ENCODE data around the gene HSD17B11. TPM values are rescaled to one million over a fixed set of nuclear protein-coding genes. Genes with fewer than 3 reads are reported as not detected.
A peak's percentile ranks its signal among the peaks of the same experiment; 100 is the strongest.
"Not testable (repeated sequence)": the region's sequence is repeated elsewhere in the genome, so short reads cannot be mapped to it uniquely, and the experiment has no call there.

HSD17B11 gene, protein sequence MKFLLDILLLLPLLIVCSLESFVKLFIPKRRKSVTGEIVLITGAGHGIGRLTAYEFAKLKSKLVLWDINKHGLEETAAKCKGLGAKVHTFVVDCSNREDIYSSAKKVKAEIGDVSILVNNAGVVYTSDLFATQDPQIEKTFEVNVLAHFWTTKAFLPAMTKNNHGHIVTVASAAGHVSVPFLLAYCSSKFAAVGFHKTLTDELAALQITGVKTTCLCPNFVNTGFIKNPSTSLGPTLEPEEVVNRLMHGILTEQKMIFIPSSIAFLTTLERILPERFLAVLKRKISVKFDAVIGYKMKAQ
- 6.8 and 13.5 TPM in 2 replicates for total RNA-seq (2014; rRNA removed; shearing (Covaris generic))

DNA sequence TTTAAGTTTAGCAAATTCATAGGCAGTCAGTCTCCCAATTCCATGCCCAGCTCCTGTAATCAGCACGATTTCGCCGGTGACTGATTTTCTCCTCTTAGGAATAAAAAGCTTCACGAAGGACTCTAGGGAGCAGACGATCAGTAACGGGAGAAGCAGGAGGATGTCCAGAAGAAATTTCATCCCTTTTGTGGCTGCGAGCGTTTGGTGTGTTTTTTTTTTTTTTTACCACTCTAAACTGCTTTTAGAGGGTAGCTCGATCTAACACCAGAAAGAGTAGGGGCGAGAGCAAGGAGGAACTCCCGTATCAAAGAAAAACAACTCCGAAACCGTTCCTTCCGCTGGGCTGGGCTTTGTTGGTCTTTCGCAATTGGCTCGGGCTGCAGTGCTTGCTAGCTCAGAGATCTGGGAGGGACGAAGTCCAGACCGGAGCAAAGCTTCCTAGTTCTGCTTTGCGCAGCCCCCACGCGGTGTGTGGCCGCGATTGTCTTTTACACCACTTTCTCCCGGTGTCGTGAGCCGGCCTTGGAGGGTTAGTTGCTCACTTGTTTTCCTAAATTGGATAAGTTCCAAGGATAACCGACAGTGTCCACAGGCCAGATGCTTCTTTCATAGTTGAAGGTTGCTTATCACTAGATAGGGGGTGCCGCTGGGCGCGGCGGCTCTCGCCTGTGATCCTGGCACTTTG lies at the start of gene HSD17B11:
TSS of gene HSD17B11 (minus strand) at position 298 of the 685 bp plus-strand sequence. CDS start at position 180, 118 bp downstream.
- peak; percentile 83 for DNase-seq (ENCODE audit: low read depth)

- no peak for DNase-seq (ENCODE audit: low read depth)
Observed at GRCh38 chr4:87433342-87433741, 42.4 kb upstream of the HSD17B11 start.

- DNase-seq (ENCODE audit: low read depth) = no peak
Observed at GRCh38 chr4:87430038-87430437, 39.0 kb upstream of the HSD17B11 start.

GRCh38 chr4:87428979-87429378 lies 38.0 kb upstream of the HSD17B11 start:
- no peak for DNase-seq (ENCODE audit: low read depth)

GRCh38 chr4:87427518-87427868 lies 36.5 kb upstream of the HSD17B11 start:
- DNase-seq (ENCODE audit: low read depth) = no peak

GRCh38 chr4:87426865-87427517 lies 36.0 kb upstream of the HSD17B11 start:
- no peak for DNase-seq (ENCODE audit: low read depth)

- DNase-seq (ENCODE audit: low read depth) = no peak
Observed at GRCh38 chr4:87425711-87426110, 34.7 kb upstream of the HSD17B11 start.

DNA sequence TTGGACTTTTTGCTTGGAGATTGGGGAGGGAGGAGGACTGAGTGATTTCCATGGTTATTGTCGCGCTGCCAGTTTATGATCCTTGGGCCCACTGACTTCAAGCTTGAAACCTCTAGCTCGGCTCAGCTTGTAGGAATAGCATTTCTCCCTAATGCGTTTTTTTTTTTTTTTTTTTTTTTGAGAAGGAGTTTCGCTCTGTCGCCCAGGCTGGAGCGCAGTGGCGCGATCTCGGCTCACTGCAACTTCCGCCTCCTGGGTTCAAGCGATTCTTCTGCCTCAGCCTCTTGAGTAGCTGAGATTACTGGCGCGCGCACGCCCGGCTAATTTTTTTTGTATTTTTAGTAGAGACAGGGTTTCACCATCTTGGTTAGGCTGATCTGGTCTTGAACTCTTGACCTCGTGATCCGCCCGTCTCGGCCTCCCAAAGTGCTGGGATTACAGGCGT lies 33.1 kb upstream of the HSD17B11 start:
- DNase-seq (ENCODE audit: low read depth) = not testable (repeated sequence)

GRCh38 chr4:87423317-87424098 lies 32.5 kb upstream of the HSD17B11 start:
- no peak for DNase-seq (ENCODE audit: low read depth)

GRCh38 chr4:87422104-87423052 lies 31.4 kb upstream of the HSD17B11 start, which contains the start of gene NUDT9:
Gene NUDT9 (plus strand): TSS chr4:87422573. CDS start chr4:87422906, 333 bp downstream.
- peak; percentile 90 for DNase-seq (ENCODE audit: low read depth)

- DNase-seq (ENCODE audit: low read depth) = no peak
Observed at GRCh38 chr4:87420276-87420830, 29.4 kb upstream of the HSD17B11 start.

DNA sequence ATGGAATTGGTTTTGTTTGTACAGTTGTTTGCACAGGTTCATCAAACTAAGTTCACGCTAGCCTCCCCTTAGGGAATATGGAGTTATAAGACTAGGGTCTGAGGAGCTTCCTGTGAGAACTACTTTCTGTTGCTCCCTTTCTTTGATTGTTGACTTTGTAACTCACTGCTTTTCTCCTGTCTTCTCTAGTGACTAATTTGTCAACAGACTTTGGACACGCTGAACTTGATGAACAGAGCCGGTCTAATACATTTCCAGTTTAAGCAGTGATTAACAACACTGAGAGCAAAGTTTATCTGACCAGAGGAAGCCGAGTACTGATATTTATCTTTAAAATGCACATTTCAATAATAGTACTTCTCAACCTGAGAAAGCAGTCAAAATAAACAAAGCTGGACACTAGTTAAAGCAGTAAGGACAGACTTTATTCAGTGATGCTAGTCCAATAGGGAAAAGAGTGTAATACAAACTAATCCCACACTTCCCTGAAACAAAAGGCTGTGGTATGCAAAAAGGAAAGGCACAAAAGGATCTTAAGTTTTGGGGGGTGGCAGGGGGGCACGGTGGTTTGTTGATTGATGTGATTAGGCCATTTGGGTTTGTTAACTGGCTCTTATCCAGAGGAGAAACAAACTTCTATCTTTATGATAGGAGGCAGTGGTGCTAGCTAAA lies 28.7 kb upstream of the HSD17B11 start:
- no peak for DNase-seq (ENCODE audit: low read depth)

- not testable (repeated sequence) for DNase-seq (ENCODE audit: low read depth)
Observed at GRCh38 chr4:87418410-87418809, 27.4 kb upstream of the HSD17B11 start.

GRCh38 chr4:87416965-87417364 lies 26.0 kb upstream of the HSD17B11 start:
- DNase-seq (ENCODE audit: low read depth) = no peak

DNA sequence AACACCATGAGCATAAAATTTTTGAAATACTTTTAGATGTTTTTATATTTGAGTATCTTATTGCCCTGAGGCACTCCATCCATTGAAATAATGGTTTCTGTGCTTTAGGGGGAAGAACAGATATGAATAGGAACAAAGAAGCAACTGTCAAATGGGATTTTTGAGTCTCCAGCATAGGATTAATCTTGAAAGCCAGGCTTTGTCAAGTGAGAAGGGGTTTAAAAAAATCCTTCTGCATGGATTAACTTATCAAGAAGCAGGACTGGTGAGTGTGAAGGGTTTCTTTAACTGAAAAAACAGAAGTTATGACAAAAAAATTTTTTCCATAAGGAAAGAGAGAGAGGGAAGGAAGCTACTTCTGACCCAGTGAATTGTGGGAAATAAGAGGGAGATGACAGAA lies 23.8 kb upstream of the HSD17B11 start:
- no peak for DNase-seq (ENCODE audit: low read depth)

DNA sequence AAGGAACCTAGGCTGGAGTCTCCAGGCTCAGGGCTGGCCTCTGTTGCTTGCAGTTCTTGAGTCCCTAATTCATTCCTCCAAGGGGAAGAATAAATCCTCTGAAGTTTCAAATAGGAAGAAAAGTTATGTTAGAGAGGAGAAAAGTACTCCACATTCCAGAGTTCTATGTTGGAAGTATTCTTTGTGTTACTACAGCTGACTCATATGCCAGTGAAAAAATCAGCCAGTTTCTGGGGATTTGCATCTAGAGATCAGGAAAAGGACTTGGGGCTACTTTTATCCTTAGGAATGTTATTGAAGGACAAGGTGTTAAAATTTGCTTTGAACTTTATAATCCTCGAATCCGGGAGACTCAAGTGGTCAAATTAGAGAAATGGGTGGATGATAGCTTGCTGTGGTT lies 19.7 kb upstream of the HSD17B11 start:
- no peak for DNase-seq (ENCODE audit: low read depth)

DNA sequence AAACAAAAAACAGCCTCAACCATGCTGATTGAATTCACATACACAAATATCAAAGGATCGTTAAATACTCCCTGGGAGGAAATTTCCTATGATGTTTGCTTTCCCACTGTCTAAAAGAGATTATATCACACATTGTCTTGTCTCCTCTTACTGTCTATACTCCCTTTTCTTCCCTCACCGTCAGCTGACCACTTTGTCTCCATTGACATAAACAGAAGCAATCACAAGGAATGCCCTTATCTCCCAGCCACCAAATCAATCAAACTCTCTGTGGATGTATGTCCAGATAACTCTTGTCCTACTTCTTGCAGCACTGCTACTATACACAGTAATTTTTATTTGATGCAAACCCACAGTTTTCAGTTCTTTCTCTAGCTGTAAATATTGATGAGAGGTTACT lies 19.2 kb upstream of the HSD17B11 start:
- DNase-seq (ENCODE audit: low read depth) = no peak

DNA sequence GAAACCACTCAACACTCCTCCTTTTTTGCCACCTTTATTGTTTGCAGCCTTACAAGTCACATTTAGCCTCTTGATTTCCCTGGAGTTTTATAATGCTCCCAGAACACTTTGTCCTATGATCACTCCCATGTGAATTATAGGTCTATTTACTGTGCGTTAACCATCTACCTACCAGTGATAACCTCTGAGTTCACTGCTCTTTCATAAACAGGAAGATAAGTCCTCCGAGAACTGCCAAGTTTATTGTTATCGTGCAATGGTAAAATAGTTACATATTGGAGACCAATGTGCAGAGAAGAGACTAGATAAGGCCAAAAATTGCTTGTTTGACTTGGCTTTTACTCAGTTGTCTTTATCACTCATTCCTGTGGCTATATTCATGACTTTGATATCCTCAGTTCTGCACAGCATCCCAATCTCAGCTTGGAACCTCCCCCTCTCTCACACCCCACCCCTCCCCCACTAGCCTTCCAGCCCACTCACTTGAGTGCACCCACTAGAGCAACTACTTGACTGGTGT lies 18.5 kb upstream of the HSD17B11 start:
- DNase-seq (ENCODE audit: low read depth) = no peak

GRCh38 chr4:87406902-87407301 lies 15.9 kb upstream of the HSD17B11 start:
- DNase-seq (ENCODE audit: low read depth) = not testable (repeated sequence)

DNA sequence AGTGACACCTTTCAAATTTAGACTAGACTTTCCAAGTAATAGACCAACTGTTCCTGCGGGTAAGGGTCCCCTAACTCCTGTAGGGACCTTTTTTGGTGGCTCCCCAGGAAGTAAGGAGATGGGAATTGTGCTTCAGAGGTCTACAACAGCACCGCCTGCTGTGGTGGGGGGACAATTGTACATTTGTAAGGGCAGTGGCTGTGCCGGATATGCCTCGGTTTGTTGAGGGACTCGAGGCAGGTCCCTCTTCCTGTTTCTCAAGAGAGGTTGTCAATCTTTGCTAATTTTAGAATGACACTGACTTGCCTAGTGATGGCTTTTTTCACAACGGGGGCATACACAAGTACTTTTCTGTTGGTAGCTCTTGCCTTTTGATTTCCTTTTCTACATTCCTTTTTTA lies 15.5 kb upstream of the HSD17B11 start:
- DNase-seq (ENCODE audit: low read depth) = no peak
